IPS-NIHi7 (cell line): ENCODE data around the gene LHFPL3.
"Not testable (repeated sequence)": the region's sequence is repeated elsewhere in the genome, so short reads cannot be mapped to it uniquely, and the experiment has no call there.

Source experiments
- DNase-seq: peaks from one replicate; pipeline ENCODE4 v3.0.0; 2012; ENCODE audit warnings: mixed read lengths; ENCODE audit errors: extremely low spot score

LHFPL3 gene

GRCh38 chr7:104931181-104931781 is 602.9 kb downstream of the LHFPL3 start:
- peak; percentile 66 for DNase-seq

GRCh38 chr7:104933022-104933421 is 604.6 kb downstream of the LHFPL3 start:
- DNase-seq, result no peak

- peak; percentile 25 for DNase-seq
Observed at GRCh38 chr7:104933521-104933988, 605.2 kb downstream of the LHFPL3 start.

DNA sequence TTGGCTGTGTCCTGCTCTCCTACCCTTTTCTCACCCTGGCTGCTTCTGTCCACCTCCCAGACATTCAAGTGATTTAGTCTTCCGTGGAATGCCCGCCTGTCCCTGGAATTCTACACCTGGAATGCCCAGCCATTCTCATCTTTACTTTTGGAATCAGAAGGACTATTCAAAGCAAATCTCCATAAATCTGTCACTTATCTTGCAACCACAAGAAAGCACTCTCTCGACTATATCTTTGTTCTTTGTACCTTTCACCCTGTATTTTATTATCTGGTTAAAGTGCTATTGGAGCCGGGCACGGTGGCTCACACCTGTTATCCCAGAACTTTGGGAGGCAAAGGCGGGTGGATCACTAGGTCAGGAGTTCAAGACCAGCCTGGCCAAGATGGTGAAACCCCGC is 606.3 kb downstream of the LHFPL3 start:
- DNase-seq, result no peak

- no peak for DNase-seq
Observed at GRCh38 chr7:104935276-104935675, 606.9 kb downstream of the LHFPL3 start.

GRCh38 chr7:104936546-104936945 is 608.1 kb downstream of the LHFPL3 start:
- no peak for DNase-seq

- DNase-seq, result not testable (repeated sequence)
Observed at GRCh38 chr7:104937489-104937888, 609.1 kb downstream of the LHFPL3 start.

GRCh38 chr7:104938741-104939390 is 610.5 kb downstream of the LHFPL3 start:
- DNase-seq, result no peak

DNA sequence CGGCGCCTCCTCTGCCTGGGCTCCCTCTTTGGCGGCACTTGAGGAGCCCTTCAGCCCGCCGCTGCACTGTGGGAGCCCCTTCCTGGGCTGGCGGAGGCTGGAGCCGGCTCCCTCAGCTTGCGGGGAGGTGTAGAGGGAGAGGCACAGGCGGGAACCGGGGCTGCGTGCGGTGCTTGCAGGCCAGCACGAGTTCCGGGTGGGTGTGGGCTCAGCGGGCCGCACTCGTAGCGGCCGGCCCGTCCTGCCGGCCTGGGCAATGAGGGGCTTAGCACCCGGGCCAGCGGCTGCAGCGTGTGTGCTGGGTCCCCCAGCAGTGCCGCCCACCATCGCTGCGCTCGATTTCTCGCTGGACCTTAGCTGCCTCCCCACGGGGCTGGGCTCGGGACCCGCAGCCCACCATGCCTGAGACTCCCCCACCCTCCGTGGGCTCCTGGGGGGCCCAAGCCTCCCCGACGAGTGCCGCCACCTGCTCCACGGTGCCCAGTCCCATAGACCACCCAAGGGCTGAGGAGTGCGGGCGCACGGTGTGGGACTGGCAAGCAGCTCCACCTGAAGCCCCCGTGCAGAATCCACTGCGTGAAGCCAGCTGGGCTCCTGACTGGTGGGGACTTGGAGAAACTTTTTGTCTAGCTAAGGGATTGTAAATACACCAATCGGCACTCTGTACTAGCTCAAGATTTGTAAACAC is 611.8 kb downstream of the LHFPL3 start:
- no peak for DNase-seq

- DNase-seq, result no peak
Observed at GRCh38 chr7:104943502-104944343, 615.3 kb downstream of the LHFPL3 start.

GRCh38 chr7:104945599-104945956 is 617.2 kb downstream of the LHFPL3 start:
- DNase-seq, result no peak

- no peak for DNase-seq
Observed at GRCh38 chr7:104946338-104946737, 617.9 kb downstream of the LHFPL3 start.

DNA sequence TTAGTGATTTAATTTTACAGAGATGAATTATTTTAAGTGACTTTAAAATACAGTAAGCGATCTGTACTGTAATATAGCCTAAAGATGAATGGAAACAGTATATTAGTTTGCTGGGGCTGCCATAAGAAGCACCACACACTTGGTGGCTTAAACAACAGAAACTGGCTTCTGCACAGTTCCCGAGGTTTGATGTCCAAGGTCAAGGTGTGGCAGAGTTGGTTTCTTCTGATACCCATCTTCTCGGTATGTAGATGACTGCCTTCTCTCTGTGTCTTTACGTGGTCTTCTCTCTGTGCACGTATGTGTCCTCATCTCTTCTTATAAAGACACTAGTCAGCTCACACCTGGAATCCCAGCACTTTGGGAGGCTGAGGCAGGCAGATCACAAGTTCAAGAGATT is 621.6 kb downstream of the LHFPL3 start:
- DNase-seq, result no peak

DNA sequence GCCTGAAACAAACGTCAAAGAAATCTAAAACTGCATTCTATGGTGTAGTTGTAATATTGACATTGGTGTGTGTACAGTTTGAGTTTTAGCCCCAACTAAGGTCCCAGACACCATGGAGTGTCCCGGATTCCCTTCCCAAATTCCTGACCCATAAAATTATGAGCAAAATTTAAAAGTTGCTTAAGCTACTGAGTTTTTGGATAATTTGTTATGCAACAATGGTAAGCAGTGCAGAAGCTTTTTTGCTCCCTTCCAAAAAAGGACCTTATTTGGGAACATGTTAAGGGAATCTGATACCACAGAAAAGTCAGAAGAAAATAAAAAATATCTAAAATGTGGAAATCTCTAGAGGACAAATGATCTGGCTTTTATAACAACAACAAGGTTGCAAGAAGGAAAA is 622.4 kb downstream of the LHFPL3 start:
- no peak for DNase-seq

DNA sequence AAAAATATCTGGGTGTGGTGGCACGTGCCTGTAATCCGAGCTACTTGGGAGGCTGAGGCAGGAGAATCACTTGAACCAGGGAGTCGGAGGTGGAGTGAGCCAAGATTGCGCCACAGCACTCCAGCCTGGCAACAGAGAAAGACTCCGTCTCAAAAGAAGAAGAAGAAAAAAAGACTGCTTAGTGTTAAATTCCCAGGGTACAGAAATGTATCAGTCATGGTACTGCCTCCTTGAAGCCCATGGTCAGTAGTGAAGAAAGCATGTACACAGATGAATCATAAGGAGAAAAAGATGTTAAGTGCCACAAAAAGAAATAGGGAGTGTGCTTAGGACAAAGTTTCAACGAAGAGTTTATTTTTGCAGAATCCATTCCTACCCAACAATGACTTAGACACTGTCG is 623.1 kb downstream of the LHFPL3 start:
- no peak for DNase-seq

DNA sequence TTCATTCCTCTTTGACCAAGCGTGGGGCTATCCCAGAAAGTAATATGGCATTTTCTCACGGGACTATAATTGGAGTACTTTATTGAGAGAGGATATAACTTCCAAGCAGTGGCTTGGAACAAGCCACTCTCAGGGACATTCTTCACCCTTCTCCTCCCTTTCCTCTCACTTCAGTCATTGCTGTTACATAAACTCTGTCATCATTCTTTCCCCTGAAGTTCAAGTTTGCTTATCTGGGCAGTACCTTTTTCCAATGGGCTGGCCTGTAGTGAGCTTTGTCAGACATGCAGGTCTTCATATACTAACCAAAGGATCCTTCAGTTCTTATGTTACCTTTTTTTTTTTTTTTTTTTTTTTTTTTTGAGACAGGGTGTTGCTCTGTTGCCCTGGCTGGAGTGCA is 626.9 kb downstream of the LHFPL3 start:
- no peak for DNase-seq
